Stimulated activated CD4-positive, alpha-beta T cell treated with anti-CD3 and anti-CD28 coated beads, Interleukin-4, amount 100 ng/mL, for 48 hours (primary cell): ENCODE results near the gene SCN1B.
"Not testable (repeated sequence)": the region's sequence is repeated elsewhere in the genome, so short reads cannot be mapped to it uniquely, and the experiment has no call there.

ENCODE experiments used
- DNase-seq, 2 donors: peaks; one replicate each; pipeline ENCODE4 v3.0.0-alpha.2; 2020; ENCODE audit warnings: low read depth in 2 of 2

The SCN1B gene

DNA sequence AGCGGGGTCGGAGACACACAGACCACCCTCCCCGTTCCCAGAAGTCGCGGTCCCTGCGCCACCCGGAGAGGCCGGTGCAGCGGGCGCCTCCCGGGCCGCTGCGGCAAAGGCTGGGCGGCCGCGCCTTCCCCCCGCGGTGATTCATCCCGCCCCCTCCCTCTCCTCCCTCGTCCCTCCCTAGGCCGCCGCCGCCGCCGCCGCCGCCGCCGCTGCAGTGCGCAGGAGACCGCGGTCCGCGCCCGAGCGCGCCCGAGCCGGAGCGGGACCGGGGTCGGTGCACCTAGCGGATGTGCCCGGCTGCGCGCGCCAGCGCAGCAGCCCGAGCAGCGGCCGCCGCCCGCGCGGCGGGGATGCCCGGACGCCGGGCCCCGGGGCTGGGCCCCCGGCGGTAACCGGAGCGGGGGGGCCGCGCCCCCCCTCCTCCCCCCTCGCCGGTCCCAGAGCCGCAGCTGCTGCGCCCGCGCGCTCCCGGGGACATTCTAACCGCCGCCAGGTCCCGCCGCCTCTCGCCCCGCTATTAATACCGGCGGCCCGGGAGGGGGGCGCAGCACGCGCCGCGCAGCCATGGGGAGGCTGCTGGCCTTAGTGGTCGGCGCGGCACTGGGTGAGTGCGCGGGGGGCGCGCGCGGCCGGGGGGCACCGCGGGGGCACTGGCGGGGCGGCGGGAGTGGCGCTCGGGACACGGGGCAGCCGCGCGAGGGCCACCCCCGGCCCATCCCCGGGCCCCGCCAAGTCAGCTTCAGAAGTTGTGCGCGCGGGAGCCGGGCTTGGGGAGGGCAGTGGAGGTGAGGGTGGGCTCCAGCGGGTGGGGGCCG, at the start of gene SCN1B:
Gene SCN1B, plus strand, starts transcription at position 214 of the 815 bp plus-strand sequence. Its CDS starts 351 bp downstream, at position 565.
- peak; percentile 66 to 71 for DNase-seq

DNA sequence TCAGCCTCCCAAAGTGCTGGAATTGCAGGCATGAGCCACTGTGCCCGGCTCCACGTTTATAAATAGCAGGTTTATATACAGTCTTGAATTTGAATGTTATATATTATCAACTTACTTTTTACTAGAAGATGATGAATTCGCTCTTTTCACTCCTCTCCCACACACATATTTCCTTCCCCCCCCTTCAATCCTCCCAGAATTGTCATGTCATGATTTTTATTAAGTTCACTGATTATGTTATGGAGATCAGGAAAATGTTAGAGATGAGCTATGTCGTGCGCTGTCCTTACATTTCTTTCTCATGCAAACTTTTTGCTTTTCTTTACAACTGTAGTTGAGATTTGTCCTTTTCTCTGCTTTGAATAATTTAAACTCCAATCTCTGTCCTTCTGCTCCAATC, 48.0 kb upstream of the SCN1B start:
- no peak for DNase-seq

DNA sequence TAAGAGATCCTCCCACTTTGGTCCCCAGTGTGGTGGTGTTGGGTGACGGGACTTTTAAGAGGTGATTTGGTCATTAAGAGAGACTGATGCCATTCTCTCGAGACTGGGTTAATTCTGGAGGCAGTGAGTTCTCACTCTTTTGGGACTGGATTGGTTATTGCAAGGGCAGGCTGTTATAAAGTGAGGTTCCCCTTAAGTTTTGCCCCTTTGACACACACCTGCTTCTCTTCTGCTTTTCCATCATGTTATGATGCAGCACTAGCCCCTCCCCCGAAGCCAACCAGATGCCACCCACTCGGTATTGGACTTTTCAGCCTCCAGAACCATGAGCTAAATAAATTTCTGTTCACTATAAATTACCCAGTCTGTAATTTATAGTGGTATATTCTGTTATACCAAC, 46.5 kb upstream of the SCN1B start:
- DNase-seq: no peak

DNA sequence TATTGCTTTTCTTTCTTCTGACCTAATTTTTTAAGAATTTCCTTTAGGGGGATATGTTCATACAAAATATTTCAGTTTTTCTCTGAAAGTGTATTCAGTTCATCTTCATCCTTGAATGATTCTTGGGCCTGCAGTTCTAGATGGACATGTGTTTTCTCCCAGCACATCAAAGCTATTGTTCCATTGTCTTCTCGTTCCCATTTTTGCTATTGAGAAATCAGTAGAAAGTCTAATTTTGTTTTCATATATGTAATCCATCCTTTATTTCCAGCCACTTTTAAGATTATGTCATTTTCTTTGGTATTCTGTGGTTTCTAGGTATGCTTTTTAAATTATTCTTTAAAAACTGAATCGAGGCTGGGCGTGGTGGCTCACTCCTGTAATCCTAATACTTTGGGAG, 46.0 kb upstream of the SCN1B start:
- DNase-seq: no peak

DNA sequence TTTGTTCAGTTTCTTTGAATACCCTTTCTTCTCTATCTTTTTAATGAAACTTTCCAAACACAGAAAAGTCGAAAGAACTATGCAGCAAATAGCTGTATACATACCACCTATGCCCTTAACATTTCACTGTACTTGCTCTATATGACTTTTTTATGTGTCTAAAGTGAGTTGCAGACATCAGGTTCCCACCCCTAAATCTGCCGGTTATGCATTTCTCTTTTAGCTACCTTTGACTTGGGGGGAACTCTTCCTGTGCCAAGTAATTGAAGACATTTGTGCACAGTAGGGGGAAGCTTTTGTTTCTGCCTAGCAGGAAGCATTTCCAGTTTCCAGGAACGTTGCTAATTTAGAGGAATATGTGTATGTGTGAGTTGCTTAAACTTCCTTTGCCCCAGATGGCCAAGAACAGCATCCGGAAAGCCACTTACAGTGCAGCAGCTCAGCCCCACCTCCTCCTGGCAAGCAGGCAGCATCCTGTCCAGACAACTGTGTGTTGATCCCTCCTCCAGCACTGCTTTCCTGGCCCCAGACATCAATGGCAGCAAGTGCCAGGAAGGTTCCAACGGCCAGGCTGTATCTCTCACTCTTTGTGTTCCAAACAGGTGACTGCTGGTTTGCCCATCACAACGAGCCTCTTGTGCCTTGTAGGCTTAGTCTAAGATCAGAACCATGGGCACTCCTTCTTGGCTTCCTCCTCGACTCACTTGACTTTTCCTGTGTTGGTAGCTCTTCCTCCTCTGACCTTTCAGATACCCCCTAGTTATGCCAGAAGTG, 44.8 kb upstream of the SCN1B start:
- DNase-seq: no peak

DNA sequence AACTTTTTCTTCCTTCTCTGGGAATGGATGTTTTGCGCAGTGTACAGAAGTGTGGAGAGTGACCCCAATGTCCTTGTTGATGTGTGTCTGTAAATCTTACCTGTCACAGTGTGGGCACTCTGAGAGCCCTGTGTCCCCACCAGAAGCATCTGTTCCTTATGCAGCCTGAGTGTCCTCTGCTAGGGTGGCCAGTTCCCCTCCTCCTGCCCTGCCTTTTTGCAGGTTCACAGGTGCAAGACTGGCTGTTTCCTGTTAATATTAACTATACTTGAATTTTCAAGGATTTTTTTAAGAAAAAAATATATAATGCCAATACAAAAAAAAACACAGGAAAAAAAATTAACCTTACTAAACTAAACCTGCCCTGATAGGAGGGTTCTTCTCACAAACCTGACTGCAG, 42.2 kb upstream of the SCN1B start:
- DNase-seq: no peak

DNA sequence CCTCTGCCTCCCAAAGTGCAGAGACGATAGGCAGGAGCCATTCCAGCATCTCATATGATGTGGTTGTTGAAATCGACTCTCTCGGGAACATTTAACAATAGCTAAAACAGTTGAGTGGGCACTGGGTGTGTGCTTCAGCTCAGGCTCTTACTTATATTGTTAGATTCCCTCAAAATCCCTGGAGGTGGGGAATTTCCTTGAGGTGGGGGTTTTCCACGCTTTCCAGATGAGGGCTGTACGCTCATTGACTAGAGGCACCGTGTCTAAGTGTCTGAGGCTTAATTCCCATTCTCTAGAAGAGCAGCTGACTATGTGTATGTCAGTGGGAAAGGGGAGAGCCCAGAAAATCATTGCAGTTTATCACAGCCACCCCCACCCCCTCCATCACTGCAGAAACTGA, 41.0 kb upstream of the SCN1B start:
- DNase-seq: no peak

DNA sequence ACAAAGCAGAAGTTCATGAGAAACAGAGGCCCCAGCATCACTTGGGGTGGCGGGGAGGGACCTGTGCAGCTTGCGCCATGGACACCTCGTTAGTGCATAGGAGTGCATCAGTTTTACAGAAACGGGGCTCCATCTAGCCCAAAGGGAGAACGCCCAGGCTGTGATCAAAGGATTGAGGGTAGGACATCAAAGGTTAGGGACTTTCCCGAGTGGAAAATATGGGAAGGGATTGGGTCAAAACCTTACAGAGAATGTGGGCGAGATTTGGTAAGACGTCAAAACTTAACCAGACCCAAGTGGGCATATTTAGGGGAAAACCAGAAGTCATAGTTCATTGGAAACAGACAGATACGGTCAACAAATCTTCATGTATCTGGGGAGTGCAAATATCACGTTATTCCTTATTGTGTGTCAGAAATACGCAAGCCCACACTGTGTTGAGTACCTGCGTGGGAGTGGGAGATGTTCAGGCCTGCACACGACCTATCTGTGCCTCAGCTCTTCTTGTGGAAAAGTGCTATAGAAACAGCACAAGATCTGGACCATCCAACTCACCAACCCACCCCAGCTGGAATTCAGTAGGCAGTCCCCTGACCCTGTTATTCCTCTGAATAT, 39.6 kb upstream of the SCN1B start:
- DNase-seq: peak; percentile 49 to 64

DNA sequence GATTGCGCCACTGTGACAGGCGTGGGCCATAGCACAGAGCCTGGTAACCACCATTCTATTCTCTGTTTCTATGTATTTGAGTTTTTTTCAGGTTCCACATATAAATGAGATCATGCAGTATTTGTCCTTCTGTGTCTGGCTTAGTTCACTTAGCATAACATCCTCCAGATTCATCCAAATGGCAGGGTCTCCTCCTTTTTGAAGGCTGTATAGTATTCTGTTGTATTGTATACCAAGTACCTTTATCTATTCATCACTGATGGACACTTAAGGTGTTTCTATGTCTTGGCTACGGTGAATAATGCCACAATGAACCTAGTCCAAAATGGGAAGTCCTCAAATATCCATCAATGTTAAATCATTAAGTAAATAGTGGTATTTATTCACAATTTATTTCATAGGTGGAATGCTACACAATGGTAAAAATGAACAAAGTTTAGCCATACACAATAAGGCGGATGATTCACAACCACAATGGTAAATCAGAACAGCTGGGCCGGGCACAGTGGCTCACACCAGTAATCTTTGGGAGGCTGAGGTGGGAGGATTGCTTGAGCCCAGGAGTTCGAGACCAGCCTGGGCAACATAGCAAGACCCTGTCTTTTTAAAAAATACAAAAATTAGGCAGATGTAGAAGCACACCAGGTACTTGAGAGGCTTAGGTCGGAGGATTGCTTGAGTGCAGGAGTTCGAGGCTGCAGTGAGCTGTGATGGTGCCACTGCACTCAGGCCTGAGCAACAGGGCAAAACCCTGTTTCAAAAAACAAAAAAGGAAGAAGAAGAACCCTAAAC, 38.5 kb upstream of the SCN1B start:
- no peak for DNase-seq

DNA sequence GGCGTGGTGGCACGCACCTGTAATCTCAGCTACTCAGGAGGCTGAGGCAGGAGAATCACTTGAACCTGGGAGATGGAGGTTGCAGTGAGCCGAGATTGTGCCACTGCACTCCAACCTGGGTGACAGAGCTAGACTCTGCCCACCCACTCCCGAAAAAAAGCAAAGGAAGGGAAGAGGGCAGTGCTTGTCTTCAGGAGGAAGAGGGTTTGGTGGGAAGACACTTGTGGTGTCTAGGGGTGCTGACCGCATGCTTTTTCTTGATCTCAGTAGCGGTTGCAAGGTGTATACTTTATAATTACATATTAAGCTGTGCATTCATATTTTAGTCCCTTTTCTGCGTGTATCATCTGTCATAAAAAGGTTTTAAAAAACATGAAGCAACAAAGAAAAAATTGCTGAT, 37.7 kb upstream of the SCN1B start:
- not testable (repeated sequence) for DNase-seq

DNA sequence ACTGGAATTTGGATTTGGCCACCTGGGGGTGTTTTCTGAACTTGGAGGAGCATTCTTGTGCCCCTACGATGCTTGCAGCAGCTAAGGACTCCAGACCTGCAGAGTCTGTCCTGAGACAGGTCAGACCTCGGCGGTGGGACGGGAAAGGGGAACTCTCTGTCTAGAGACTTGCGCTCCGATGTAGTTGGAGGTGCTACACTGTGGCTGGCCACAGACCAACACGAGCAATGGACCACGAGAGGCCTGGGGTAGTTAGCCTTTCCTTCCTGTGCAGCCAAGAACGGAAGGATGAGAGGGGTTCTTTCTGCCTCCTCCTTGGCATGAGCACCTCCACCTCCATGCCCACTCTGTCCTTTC, 36.0 kb upstream of the SCN1B start:
- no peak for DNase-seq

DNA sequence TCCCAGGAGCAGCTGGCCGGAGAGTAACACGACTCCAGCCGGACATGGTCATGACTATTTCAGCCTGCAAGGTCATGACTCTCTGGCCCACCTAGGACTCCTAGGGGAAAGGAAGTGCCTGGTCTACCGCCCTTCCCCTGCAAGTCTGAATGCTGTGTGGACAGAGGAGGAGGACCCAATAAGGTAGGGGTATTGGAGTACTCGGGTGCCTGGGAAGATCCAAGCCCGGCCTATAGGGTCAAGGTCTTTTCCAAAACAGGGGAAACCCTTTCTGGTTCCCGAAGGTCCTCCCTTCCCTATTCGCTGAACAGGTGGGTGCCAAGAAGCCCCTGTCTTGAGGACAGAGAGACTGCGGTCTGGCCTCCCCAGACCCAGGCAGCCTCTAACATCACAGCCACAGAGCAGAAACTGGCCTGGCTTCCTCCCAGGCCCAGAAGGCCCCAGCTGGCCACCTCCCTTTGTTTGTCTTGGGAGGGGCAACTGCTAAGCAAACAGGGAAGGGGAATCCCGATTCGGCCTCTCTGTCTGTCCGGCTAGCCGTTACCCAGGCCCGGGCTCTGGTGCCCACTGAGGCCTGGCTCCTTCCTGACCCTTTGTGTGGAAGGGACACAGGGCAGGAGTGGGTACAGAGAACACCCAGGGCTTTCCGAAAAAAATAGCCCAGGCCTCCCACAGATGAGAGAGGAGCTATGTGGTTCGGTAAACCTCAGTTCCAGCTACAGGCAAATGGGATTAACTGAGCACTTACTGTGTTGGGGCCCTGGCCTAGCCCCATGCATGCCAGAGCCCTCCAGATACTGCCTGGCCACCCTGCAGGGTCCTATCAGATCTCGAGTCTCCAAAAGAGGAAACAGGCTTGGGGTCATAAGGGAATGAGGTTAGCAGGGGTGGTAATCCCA, 35.4 kb upstream of the SCN1B start:
- no peak for DNase-seq

DNA sequence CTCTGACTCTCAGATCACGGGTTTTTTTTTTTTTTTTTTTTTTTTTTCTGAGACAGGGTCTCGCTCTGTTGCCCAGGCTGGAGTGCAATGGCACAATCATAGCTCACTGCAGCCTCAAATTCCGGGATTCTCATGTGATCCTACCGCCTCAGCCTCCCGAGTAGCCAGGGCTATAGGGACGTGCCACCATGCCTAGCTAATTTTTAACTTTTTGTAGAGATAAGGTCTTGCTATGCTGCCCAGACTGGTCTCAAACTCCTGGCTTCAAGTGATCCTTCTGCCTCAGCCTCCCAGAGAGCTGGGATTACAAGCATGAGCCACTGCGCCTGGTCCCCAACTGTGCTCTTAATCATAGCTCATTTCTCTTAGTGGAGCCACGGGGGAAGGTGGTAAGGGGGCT, 34.7 kb upstream of the SCN1B start:
- no peak for DNase-seq

DNA sequence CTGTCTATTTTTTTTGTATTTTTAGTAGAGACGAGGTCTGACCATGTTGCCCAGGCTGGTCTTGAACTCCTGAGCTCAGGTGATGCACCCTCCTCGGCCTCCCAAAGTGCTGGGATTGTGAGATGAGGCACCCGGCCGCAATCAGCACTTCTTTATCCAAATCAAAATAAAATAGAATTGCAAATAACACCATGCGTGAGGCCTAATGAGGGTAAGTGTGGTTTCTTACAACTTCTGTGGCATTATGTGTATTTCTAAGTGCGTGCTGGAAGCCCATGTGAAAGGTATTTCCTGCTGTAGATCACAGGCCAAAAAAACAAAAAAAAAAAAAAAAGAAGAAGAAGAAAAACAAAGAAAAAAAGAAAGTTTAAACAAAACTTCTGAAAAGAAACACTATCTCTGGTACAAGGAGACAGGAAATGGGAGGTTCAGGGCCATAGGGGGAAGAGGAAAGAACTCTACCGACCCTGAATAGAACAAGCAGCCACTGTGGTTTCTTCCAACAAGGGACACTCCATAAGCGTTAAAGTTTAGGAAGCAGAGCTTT, 33.1 kb upstream of the SCN1B start:
- no peak for DNase-seq

DNA sequence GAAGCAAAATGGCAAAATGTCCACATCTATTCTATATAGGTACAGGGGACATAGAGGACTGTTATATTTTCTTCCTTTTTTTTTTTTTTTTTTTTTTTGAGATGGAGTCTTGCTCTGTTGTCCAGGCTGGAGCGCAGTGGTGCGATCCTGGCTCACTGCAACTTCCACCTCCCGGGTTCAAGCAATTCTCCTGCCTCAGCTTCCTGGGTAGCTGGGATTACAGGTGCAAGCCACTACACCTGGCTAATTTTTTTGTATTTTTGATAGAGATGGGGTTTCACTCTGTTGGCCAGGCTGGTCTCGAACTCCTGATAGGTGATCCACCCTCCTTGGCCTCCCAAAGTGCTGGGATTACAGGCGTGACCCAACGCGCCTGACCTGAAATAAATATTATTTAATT, 32.0 kb upstream of the SCN1B start:
- not testable (repeated sequence) for DNase-seq

DNA sequence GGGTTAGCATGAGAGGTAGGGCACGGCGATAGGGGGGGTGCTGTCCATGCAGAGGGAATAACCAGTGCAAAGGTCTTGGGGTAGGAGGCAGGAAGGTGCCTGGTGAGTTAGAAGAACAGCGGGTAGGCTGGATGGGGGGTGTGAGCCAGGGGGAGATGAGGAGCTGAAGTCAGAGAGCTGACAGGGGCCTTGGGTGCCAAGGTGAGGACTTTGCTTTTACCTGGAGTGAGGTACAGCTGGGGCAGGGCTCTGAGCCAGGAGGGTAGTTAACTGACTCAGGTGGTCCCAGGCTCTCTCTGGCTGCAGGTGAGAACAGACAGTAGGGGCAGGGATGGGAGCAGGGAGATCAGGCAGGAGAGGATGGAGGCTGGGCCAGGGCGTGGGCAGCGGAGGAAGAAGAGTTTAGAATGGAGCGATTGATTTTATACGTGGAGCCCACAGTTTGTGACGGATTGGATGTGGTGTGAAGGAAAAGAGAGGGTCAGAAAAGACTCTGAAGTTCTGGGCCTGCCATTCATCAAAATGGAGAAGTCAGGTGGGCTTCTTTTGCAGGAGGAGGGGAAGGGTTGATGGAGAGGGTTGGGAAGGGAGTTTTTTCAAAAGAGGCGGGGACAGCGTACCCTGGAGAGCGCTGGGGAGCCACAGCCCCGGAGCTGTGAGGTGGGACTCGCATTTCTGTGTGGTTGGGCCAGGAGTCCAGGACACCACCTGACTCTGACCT, 31.3 kb upstream of the SCN1B start:
- no peak for DNase-seq

DNA sequence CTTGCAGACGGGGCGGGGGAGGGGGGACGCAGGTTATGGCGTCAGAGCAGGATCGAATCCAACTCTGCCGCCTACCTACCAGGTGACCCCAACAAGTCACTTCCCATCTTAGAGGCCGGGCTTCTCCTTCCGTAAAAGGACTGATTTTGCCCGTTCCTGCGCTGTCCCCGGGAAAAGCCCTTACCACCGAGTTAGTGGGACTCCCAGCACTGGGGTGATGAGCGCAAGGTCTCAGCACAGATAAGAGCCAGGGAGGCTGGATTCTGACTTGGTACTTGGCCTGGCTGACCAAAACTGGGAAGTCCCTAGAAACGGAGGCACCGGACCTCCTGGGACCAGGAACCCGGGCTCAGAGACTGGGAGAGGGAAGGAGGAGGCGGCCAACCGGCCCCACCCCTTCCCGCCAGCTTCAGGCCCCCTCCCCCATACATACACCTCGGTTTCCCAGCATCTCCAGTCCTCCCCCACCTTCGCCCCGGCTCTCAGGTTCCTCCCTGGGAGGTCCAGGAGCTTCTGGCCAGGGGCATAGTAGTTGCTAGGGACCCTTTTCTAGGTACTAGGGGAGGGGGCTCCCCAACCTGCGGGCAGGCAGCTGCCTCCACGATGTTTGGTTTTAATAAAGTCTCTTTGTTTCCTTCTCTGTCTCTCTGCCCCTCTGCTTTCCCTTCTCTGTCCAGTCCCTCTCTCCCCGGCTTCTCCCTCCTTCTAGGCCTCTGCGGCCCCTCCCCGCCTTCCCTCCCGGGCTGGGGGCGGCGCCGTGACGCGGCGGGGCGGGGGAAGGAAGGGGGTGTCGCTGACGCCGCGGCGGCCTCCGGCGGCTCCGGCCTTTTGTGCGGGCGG, 30.6 kb upstream of the SCN1B start, which contains the start of gene GRAMD1A:
Gene GRAMD1A, plus strand, starts transcription at position 826 of the 840 bp plus-strand sequence. CDS start 156 bp downstream, outside the sequence.
- DNase-seq: peak; percentile 61 to 77

DNA sequence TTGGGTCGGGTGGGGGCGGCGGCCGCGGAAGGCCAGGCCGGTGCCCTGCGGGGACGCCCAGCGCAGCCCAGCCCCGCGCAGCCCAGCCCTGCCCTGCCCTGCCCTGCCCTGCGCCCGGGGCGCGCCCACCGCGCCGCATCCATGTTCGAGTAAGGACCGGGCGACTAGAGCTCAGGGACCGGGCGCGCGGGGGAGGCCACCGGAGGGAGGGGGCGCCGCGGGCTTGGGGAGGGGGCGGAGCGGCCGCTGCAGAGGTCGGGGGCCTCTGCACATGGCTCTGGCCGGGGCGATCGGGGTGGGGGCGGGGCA, 30.0 kb upstream of the SCN1B start:
- no peak for DNase-seq
